Measurements from ENCODE around the gene FGD1. TPM values are rescaled to one million over a fixed set of nuclear protein-coding genes. Genes with fewer than 3 reads are reported as not detected.
A peak's percentile ranks its signal among the peaks of the same experiment; 100 is the strongest.

FGD1 gene
- total RNA-seq, 1 experiment from 2014 or later, result 19.2 TPM

DNA sequence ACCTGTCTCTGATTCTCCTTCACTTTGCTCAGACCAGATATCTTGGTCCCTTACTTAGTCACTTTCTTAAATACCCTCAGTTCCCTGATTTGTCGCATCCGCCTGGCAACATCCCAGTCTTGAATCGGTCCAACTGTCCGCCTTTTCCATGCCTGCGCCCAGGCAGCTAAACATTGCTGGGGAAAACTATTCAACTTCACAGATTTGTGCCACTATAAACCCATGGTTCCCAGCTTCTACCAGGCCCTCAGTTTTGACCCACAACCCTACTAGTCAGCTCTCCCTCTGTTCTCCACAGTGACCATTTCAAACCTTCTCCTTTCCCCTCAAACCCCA, 451 bp upstream of the FGD1 start:
- H3K36me3 Mint-ChIP-seq (ENCODE audit: insufficient read depth in 1 of 3, low read depth in 3 of 3), result peaks cover 8 to 17% (median 10%) of the 10 kb centered on the region in 3 experiments; a peak in 6 of 7 replicates
- peaks cover 1% of the 10 kb centered on the region for H3K4me1 ChIP-seq (ENCODE audit: insufficient read depth, low read length)
- no peak overlapping the region for H2AFZ ChIP-seq (ENCODE audit: low read length)
- H4K91ac ChIP-seq (ENCODE audit: insufficient read length, low read depth, low read length), result no peak overlapping the region
- H3K56ac ChIP-seq (ENCODE audit: insufficient read length, low read depth, low read length), result no peak overlapping the region
- peaks cover 3% of the 10 kb centered on the region; the same call in 1 of the 2 replicates for H3K79me2 ChIP-seq (ENCODE audit: insufficient read depth, low read length)
- H3K14ac ChIP-seq (ENCODE audit: insufficient read depth, low read length), result no peak overlapping the region
- H3K4me1 Mint-ChIP-seq, result peaks cover 24 to 38% of the 10 kb centered on the region in 2 experiments
- no peak overlapping the region for H2BK12ac ChIP-seq (ENCODE audit: insufficient read length, low read depth, low read length)
- no peaks in the 10 kb centered on the region for H3K23me2 ChIP-seq (ENCODE audit: insufficient read length, low read depth, low read length, poor library complexity, severe bottlenecking)
- no peak overlapping the region for H3K23ac ChIP-seq (ENCODE audit: insufficient read length, low read depth, low read length)
- H3K79me1 ChIP-seq (ENCODE audit: insufficient read depth, low read depth, low read length, poor library complexity, severe bottlenecking), result no peaks in the 10 kb centered on the region
- H3K9me3 Mint-ChIP-seq, result peaks cover 66 to 70% of the 10 kb centered on the region in 2 experiments
- no peak overlapping the region for H4K8ac ChIP-seq (replicated peaks; ENCODE audit: insufficient read length, low read depth, low read length)
- peaks cover 4% of the 10 kb centered on the region for H3K27me3 Mint-ChIP-seq (ENCODE audit: low read depth)
- no peaks in the 10 kb centered on the region for H3K27me3 ChIP-seq (ENCODE audit: insufficient read depth, low read length)
- DNase-seq, result no peak
- no peaks in the 10 kb centered on the region for H4K20me1 ChIP-seq (ENCODE audit: control insufficient read depth, insufficient read depth, insufficient read length)
- WGBS (ENCODE audit: extremely low coverage, insufficient read length, low lambda C conversion rate), result no CpG with 5 or more reads among the region's 5 CpGs
- H2BK20ac ChIP-seq (ENCODE audit: low read depth, low read length, poor library complexity, severe bottlenecking), result no peak overlapping the region
- H2BK120ac ChIP-seq (ENCODE audit: low read depth, low read length, poor library complexity, severe bottlenecking), result no peak overlapping the region
- H3K9ac ChIP-seq (ENCODE audit: extremely low read depth, insufficient read length, low read length), result no peak overlapping the region
- H2BK15ac ChIP-seq (ENCODE audit: low read depth, low read length), result no peak overlapping the region
- H3K4me3 Mint-ChIP-seq, result peak overlapping the region; percentile 82 to 85
- H3K27ac ChIP-seq (ENCODE audit: insufficient read length, low read depth, low read length), result no peak overlapping the region
- H3T11ph ChIP-seq (ENCODE audit: low read length), result no peak overlapping the region
- H3K18ac ChIP-seq (ENCODE audit: insufficient read length, low read depth, low read length), result no peak overlapping the region
- H3K9me3 ChIP-seq (ENCODE audit: control insufficient read depth, low read depth, low read length), result peaks cover 4% of the 10 kb centered on the region
- peak overlapping the region in 1 of 3 experiments; percentile 93; a peak in 3 of 7 replicates for H3K27ac Mint-ChIP-seq
- H2BK5ac ChIP-seq (ENCODE audit: insufficient read length, low read length), result no peak overlapping the region
- peak overlapping the region; percentile 26 for H3K4me2 ChIP-seq (ENCODE audit: insufficient read depth, insufficient read length, low read length)
- H3K4ac ChIP-seq (ENCODE audit: low read depth, low read length), result no peak overlapping the region
- TF ChIP-seq, protein P1, sequence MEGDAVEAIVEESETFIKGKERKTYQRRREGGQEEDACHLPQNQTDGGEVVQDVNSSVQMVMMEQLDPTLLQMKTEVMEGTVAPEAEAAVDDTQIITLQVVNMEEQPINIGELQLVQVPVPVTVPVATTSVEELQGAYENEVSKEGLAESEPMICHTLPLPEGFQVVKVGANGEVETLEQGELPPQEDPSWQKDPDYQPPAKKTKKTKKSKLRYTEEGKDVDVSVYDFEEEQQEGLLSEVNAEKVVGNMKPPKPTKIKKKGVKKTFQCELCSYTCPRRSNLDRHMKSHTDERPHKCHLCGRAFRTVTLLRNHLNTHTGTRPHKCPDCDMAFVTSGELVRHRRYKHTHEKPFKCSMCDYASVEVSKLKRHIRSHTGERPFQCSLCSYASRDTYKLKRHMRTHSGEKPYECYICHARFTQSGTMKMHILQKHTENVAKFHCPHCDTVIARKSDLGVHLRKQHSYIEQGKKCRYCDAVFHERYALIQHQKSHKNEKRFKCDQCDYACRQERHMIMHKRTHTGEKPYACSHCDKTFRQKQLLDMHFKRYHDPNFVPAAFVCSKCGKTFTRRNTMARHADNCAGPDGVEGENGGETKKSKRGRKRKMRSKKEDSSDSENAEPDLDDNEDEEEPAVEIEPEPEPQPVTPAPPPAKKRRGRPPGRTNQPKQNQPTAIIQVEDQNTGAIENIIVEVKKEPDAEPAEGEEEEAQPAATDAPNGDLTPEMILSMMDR (conservative IDR thresholded peaks at IDR 0.05), result no peak
- H4K5ac ChIP-seq (ENCODE audit: insufficient read length, low read depth, low read length), result no peak overlapping the region
- no peak overlapping the region for H2AK5ac ChIP-seq (ENCODE audit: insufficient read length, low read length)
